Stimulated activated CD4-positive, alpha-beta T cell treated with anti-CD3 and anti-CD28 coated beads, Interleukin-15, amount 100 ng/mL, for 24 hours (primary cell): ENCODE measurements around the gene SNRNP200.
"Not testable (repeated sequence)": the region's sequence is repeated elsewhere in the genome, so short reads cannot be mapped to it uniquely, and the experiment has no call there.

Experiments
- DNase-seq: peaks from one replicate; pipeline ENCODE4 v3.0.0-alpha.2; 2020

Gene SNRNP200

DNA sequence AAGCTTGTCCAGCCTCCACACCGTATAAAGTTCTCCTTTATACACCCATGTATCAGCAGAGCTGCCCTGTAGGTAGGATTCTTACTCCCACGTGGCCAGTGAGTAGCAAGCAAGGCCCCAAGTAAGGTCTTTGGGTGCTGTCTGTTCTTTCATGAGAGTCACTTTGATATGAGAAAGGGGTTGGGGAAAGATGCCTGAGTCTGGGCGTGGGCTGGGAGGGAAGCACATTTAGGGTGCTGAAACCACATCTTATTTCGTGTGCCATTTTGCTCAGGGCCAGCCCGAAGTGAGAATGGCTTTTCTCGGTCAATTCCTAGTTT, 19.3 kb upstream of the SNRNP200 start:
- DNase-seq, result peak; percentile 64

DNA sequence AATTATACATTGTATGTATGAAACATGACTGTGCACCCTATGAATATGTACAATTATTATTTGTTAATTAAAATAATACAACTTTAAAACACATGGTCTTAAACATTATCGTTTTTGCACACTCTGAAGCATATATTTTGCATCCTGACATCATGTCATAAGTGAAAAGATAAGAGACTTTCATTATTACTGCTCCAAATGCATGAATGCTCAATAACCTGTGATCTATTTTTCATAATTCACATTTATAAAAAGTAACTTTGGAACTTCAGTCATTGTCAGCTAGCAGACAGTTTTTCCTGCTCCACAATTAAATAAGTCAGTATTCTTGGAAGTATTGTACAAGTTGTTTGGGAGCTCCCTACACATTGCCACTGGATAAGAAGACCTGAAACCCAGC, 18.5 kb upstream of the SNRNP200 start:
- DNase-seq, result no peak

DNA sequence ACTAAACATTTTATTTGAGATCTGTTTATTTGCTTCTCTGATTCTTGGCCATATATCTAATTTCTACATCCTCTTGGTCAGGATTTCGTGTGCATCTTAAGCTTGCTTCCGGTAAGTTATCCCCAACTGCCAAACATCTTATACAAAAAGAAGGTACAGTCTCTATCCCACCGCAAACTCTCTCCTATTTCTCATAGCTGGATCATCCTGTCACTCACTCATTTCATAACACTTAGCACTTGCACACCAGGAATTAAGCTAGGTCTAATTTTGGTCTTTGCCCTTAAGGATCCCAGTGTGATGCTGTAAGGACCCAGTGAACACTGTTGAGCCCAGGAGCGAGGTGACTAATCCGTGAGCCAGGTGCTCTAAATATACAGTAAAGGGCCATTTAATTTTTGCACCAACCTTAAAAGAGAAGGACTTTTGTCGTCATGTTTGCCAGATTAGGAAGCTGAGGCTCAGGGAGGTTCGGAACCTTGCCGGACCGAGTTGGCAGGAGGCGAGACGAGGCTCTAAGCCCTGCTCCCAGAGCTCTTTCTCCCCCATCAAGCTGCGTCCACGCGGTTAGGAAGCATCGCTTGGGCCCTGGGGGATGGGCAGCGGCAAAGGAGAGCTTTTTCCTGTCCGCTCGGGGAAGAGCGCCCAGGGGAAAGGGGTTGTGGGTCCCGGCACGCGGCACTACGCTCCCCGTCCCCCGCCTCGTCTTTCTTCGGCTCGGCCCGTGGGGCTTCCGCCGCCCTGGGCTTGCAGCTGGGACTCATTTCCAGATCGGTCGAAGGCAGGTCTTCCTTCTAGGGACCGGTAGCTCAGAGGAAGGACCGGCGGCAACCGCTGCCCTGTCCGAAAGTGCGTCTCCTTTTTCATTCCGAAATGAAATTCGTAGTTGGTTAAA, 15.6 kb upstream of the SNRNP200 start:
- peak; percentile 57 for DNase-seq

DNA sequence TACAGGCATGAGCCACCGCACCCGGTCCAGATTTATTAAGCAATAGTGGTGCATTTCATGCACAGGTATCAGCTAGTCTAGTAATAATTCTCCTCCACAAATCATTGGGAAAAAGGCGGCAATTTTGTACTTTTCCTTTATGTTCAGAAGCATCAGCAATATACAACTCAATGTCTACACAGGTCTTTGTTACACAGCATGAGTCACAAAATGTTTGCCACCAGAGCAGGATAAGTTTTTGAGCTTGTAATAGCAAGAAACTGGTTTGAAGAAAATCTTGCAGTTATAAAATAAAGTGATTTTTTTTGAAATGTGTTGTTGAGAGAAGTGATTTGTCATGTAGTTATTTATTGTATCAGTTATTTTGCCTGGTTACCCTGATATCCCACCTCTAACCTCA, 15.0 kb upstream of the SNRNP200 start:
- no peak for DNase-seq

DNA sequence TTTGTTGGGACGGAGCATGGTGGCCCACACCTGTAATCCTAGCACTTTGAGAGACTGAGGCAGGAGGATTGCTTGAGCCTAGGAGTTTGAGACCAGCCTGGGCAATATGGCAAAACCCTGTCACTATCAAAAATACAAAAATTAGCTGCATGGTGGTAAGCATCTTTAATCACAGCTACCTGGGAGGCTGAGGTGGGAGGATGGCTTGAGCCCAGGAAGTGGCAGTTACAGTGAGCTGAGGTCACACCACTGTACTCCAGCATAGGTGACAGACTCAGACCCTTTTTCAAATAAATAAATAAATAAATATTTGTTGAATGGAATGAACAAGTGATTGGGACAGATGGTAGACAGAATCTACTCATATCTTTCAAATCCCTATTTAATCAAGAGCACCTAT, 14.1 kb upstream of the SNRNP200 start:
- no peak for DNase-seq

DNA sequence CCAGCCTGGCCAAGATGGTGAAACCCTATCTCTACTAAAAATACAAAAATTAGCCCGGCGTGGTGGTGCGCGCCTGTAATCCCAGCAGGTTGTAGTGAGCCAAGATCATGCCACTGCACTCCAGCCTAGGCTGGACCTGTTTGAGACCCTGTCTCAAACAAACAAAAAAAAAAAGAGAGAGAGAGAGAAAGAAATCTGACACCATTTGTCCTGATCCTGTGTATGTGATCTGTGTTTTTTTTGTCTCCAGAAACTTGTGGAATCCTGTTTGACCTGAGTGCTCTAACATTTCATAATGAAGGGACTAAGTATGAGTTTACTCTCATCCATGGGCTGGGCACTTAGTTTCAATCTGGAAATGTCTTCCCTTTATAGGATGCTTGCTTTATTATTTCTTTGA, 13.4 kb upstream of the SNRNP200 start:
- no peak for DNase-seq

DNA sequence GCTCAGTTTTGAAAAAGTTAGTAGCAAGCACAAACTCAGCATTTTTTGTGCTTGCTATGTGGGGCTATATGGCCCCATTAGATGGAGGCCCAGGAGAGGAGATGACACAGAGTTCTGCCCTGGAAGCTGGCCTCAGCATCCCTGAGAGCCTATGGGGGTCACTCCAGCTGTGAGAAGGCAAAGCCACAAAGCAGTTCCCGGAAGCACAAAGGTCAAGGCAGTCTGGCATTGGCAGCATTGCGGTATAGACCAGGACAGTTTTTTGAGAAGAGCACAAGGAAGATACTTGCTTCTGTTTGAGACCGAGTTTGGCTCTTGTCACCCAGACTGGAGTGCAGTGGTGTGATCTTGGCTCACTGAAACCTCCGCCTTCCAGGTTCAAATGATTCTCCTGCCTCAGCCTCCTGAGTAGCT, 12.2 kb upstream of the SNRNP200 start:
- no peak for DNase-seq

DNA sequence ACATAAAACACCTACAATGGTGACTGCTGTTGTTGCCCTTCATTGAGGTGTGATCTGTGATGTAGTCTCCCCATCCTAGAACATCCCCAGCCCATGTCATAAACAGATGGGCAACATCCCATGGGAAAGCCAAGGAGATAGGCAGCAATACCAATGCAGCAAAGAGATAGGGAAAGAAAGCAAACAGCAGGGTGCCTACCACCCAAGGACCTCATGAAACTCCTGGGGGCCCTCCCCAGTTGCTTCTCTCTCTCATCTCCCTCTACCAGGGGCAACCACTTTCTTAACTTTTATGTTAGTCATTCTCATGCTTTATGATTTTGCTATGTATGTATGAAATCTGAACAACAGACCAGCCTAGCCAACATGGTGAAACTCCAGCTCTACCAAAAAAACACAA, 11.7 kb upstream of the SNRNP200 start:
- DNase-seq, result no peak

DNA sequence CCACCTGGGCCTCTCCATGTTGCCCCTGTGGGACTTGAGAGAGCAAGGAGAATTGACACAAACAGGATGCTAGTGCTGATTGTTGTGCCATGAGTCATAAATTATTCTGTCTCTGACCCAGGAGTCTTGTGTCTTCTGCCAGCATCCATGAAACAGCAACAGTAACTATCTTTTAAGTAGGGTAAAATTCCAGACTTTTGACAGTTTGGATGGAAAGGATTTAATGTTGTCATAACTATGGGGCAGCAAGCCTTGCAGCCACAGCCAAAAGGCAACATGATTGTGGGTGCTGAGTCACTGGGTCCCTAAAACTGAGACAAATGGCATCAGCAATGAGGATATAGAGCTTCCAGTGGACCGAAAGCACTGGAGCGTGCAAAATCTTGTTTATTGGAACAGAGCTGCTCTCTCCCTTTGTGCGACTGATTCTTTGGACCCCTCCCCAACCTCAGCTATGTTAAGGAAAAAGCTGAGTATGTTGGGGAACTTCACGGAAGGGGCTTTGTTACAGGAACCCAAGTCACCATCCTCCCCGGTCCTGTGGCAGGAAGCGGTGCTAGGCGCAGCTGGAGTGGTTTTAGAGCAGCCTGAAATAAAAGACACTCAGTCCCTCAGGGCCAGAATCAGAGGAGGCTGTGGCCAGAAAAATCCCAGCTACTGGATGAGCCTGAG, 10.2 kb upstream of the SNRNP200 start:
- peak; percentile 23 for DNase-seq

DNA sequence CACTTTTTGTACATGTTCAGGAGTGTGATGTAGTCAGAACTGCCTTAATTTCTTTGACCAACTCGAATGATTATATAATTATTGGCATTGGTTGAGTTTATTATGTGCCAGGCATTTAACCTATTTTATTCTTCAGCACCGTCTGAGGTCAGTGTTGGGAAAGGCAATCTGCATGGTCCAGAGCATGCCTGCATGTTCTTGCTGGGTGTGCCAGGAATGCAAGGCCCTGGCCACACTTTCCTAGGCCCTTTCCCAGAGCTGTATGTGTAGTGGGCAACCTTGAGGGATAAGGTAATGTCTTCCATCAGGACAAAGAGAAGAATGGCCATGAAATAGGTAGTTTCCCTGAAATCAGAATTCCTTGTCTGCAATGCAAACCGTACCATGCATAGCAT, 9.7 kb upstream of the SNRNP200 start:
- DNase-seq, result no peak

DNA sequence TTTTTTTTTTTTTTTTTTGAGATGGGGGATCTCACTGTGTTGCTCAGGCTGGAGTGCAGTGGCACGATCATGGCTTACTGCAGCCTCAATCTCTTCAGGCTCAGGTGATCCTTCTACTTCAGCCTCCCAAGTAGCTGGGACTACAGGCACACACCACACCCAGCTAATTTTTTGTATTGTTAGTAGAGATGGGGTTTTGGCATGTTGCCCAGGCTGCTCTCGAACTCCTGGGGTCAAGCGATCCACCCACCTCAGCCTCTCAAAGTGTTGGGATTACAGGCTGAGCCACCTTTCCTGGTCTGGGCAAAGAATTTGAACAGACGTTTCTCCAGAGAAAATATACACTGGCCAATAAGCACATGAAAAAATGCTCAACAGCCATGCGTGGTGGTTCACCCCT, 2.9 kb upstream of the SNRNP200 start:
- no peak for DNase-seq

DNA sequence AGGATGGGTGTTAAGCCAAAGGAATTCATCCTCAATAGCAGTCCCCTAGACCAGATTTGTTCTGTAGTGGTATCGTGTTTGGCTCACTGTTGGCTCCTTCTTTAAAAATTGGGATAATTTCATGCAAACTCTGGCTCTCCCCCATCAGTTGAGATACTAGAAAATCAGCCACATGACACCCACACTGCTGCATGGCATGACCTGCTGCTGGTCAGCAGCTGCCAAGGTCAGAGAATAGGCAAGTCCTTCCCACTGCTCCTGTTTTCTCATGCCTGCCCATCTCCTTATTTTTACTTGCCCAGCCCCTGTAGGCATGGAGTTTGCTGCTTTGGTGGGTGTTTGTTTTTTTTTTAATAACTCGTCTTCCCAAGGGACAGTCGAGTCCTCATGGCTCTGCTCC, 1.0 kb upstream of the SNRNP200 start:
- DNase-seq, result no peak

DNA sequence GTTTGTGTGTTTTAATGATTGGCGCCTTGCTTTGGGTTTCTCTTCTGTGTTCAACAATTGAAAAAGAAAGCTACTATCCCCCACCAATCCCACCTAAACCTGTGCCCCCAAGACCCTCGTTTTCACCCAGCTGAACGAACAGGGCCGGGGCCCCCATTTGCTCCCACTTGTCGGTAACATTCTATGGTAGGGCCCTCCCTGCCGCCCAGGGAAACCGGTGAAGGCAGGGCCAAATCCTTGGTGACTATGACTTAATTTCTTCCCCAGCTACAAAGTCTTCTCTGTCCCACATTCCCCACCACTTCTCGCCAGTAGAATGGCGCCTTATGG, 598 bp upstream of the SNRNP200 start:
- DNase-seq, result no peak

DNA sequence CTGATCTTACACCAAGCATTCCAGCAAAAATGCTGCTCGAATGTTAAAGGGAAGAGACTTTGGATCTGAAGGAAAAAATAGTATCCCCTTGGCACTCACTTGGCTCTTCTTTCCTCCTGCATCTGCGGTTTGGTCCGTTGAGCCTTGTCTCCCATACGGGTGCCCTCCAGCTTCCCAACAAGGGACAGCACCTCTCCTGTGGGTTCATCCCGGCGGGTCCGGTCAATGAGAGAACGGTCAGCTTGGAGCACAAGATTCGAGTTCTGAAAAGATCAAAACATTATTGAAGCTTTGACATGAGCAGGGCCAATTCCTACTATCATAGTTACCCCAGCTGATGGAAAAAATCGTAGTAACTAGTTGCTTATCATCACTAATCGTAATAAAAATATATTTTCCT, 740 bp downstream of the SNRNP200 start:
- DNase-seq, result no peak

DNA sequence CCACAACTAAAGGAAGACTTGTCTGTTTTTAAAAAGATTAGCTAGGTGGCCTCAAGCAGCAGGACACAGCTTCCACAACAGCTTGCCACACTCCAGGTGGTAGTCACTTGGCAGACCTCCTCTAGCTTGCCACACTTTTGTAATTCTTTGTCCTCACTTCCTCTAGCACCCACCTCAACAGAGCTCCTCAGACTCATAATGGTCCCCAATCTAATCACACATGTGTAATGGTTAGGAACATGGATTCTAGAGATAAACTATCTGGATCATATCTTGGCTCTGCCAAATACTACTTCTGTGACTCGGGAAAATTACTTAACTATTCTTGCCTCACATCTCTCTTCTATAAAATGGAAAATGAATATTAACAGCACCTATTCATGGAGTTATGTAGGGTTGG, 3.5 kb downstream of the SNRNP200 start:
- DNase-seq, result no peak

DNA sequence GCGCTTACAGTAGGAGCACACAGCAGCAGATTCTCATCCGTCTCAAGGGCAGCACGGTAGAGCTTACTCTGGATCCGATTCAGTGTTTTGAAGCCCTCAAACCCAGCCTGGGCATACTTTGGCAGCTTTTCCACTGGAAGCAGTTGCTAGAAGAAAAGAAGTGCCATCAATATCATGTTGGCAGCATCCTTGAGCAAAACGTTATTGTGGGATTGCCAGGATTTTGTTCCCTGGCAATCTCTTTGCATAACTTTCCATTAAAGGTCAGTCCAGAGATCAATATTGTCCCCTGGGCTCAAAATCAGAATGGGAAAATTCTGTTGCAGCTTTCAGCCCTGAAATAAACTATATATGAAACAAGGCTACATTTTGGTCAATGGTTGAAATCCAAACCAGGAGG, 8.4 kb downstream of the SNRNP200 start:
- DNase-seq, result no peak

DNA sequence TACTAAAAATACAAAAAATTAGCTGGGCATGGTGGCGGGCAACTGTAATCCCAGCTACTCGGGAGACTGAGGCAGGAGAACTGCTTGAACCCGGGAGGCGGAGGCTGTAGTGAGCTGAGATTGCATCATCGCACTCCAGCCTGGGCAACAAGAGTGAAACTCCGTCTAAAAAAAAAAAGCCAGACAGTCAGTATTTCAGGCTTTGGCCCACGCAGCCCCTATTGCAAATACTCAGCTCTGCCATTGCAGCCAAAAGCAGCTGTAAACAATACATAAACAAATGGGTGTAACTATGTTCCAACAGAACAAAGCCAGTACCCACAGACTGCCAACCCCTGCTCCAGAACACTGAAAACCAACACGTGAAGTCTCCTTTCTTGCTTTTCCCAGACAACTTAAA, 11.1 kb downstream of the SNRNP200 start:
- DNase-seq, result not testable (repeated sequence)

DNA sequence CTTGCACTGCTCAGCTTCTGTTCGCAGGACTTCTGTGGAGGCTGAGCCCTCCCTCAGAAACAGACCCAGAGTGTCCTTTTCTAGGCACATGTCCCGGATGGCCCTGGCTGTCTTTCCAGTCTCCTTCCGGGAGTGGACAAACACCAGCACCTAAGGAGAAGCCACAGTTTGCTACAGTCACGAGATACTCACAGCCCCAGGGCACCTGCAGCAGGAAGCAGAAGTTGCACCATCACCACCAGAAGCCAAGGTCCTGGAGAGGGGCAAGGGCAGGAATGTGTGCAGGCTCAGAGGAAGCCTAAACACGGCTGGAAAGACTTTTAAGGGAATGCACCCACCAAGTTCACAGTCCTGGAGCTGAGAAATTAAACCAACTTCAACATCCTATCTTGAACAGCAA, 13.6 kb downstream of the SNRNP200 start:
- DNase-seq, result no peak

DNA sequence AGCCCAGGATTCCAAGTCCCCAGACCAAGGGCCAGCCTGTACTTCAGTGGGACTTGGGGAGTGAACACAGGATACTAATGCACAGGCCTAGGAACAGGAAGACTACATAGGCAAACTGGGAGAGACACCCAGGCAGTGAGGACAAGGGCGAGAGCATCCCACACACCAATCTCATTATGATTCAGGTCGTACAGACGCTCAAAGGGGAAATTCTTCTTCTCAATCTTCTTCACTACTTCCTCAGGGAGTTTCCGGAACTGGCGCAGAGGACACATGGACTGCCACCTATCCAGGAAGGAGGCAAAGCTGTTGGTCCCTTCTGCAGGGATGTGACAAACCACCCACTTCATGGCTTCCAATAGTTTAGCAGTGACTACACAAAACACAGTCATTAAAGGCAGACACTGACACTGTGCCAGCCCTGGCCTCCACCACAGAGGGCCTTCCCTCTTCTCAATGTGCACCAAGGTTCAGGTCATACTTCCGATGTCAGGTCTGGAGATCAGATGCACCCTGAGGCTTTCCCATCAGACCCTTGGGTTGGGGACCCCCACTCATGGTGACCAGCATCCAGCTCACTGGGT, 18.0 kb downstream of the SNRNP200 start:
- DNase-seq, result no peak

DNA sequence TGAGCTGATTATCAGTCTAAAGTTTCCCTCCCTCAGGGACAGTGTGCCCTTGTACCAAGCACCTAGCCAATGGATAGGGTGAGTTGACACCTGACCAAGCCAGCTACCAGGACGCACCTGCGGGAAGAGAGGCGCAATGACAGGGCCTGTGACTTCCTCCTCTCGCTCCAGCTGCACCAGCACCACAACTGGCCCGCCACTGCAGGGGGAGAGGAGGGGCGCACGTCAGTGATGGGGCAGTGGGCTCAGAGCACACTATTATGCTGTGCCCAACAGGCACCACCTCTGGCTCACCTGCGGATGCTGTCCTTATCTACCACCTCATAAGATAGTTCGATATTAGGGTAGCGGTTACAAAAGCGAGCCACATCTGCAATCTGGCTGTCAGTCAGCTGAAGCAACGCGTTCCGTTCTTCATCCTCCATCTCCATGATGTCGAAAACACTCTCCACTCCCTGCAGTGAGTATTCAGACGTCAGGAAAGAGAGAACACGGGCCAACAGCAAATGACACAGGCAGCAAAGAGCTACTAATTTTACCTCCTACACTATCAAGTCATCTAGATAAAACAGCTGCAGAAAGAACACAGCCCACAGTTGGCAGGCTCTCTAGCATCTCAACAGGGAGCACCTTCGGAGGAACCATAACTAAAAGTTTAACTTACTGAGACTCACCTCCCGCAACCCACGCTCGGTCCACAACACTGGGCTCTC, 28.4 kb downstream of the SNRNP200 start:
- no peak for DNase-seq

DNA sequence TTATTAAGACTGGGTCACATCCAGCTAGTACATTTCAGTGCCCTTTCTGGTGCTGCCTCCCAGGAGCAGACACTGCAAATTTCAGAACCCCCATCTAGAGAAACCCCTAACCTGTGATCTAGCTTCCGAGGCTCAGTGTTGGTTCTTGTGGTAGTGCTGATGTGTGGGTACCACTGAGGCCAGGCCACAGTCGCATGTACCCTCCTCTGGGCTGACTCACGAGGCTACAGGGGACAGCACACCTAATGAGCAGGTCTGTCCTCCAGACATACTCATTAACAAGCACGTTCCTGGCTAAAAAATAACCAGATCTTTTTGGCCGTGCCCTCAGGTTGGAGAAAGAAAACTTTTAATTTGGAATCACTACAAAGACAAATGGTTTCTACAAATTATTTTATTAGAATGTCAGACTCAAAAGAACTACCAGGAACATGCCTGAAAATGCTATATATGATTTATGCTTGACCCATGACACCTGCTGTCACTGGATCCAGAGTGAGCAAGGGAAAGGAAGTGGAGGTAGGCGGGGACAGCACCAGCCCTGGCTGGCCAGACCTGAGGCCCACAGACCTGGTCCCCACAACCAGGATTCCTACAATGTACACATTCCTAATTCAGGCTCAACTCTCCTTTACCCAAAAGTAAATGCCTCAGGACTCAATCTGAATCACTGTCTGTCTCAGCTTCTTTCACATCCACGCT, 30.8 kb downstream of the SNRNP200 start:
- no peak for DNase-seq

DNA sequence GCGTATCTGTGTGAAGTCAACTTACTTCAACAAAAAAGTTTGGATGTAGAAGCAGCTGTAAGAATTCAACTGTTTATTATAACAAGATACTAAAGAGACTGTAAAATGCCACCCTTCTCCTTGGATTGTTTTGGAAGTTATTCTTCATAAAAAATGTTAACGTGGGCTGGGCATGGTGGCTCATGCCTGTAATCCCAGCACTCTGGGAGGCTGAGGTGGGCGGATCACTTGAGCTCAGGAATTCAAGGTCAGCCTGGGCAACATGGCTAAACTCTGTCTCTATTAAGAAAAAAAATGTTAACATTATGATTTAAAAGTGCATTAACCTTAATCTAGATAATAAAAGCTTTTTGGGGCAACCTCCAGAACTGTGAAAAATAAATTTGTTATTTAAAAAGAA, 31.6 kb downstream of the SNRNP200 start:
- no peak for DNase-seq

DNA sequence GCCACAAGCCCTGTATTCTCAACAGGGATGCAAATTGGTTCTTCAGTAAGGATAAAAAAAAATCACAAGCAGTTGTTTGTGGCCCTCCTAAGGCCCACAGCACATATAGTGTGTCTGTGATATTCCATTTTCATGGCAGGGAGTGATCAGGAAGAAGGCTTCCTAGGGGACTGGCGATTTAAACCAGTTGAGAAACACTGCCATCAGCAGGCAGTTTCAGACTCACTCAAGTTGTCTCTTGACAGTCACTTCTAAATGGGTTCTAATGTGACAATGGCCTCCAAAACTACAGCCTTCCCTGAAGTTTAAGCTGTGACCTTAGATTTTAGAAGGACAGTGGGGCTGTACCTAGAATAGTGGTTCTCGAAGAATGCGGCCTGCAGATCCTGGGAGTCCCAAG, 33.4 kb downstream of the SNRNP200 start:
- no peak for DNase-seq
